T-cell (primary cell): ENCODE data around the gene RASSF3. TPM values are rescaled to one million over a fixed set of nuclear protein-coding genes. Genes with fewer than 3 reads are reported as not detected.

Source experiments
- ATAC-seq, 4 experiments: fragments of 200-7000 bp in 3 of 4; fragments of 150-1000 bp in 1 of 4; cut with Tn5 transposase; replicated peaks in 1 of 4; 1 replicate in 3 of 4; 2 replicates in 1 of 4; pipeline ENCODE4 v1.10.0; 2021; ENCODE audit warnings: moderate library complexity in 3 of 4, mild to moderate bottlenecking in 2 of 4, moderate number of reproducible peaks in 1 of 4
- CTCF ChIA-PET, 2 donors: fragments of 300-600 bp; sonication (Branson Sonifier 250); formaldehyde crosslinking; loops; one replicate each; lab custom pipeline; 2022; ENCODE audit warnings: antibody characterized with exemption in 2 of 2; lab: Charles Lee
- POLR2A ChIA-PET, 2 donors: fragments of 300-600 bp; sonication (Branson Sonifier 250); formaldehyde crosslinking; loops; one replicate each; lab custom pipeline; 2022; ENCODE audit warnings: antibody characterized with exemption in 2 of 2; lab: Charles Lee
- DNase-seq, 35 experiments: peaks; one replicate each; pipeline versions ENCODE4 v3.0.0 to v3.0.0-alpha.2; 2013 to 2023
- H3K27ac ChIP-seq: one replicate; pipeline ENCODE4 v1.5.1; 2013; ENCODE audit warnings: low read length
- H3K27me3 ChIP-seq, 2 experiments: replicated peaks in 1 of 2; 1 replicate in 1 of 2; 2 replicates in 1 of 2; pipeline versions ENCODE4 v1.6.1 to v1.7.0; 2013; ENCODE audit warnings: low read length in 1 of 2, mixed read lengths in 1 of 2; ENCODE audit not compliant: control insufficient read depth in 2 of 2, insufficient read depth in 2 of 2; ENCODE audit errors: extremely low read depth in 1 of 2
- H3K36me3 ChIP-seq, 2 donors: 1 replicate in 1 of 2; 2 replicates in 1 of 2; pipeline versions ENCODE4 v1.6.1 to v1.7.0; 2013; ENCODE audit warnings: low read length in 1 of 2; ENCODE audit not compliant: control insufficient read depth in 2 of 2, insufficient read depth in 1 of 2; ENCODE audit errors: extremely low read depth in 1 of 2
- H3K4me1 ChIP-seq, 2 experiments: 1 replicate in 1 of 2; 2 replicates in 1 of 2; pipeline versions ENCODE4 v1.6.1 to v1.7.0; 2013; ENCODE audit warnings: low read length in 2 of 2, mixed read lengths in 1 of 2; ENCODE audit not compliant: insufficient read depth in 2 of 2, control insufficient read depth in 1 of 2; ENCODE audit errors: extremely low read depth in 1 of 2
- H3K4me3 ChIP-seq, 2 donors: 1 replicate in 1 of 2; 2 replicates in 1 of 2; pipeline versions ENCODE4 v1.5.1 to v1.7.0; 2013; ENCODE audit warnings: mild to moderate bottlenecking in 2 of 2, low read length in 1 of 2, moderate library complexity in 1 of 2; ENCODE audit not compliant: control insufficient read depth in 1 of 2; ENCODE audit errors: extremely low read depth in 1 of 2
- H3K9me3 ChIP-seq: 2 replicates; pipeline ENCODE4 v1.7.0; 2013
- H3K27ac Mint-ChIP-seq, 2 donors: one replicate each; pipeline ENCODE4 v1.8.0; 2020 to 2021; ENCODE audit warnings: mild to moderate bottlenecking in 2 of 2, mixed read lengths in 2 of 2
- H3K27me3 Mint-ChIP-seq, 2 donors: one replicate each; pipeline ENCODE4 v1.8.0; 2021 to 2022; ENCODE audit warnings: mixed read lengths in 2 of 2
- H3K36me3 Mint-ChIP-seq: one replicate; pipeline ENCODE4 v1.8.0; 2021; ENCODE audit warnings: mixed read lengths
- H3K4me1 Mint-ChIP-seq, 3 donors: one replicate each; pipeline ENCODE4 v1.8.0; 2020 to 2022; ENCODE audit warnings: mixed read lengths in 3 of 3, mild to moderate bottlenecking in 1 of 3
- H3K4me3 Mint-ChIP-seq, 3 donors: one replicate each; pipeline ENCODE4 v1.8.0; 2020 to 2022; ENCODE audit warnings: mild to moderate bottlenecking in 3 of 3, mixed read lengths in 3 of 3, moderate library complexity in 3 of 3
- H3K9me3 Mint-ChIP-seq, 3 donors: one replicate each; pipeline ENCODE4 v1.8.0; 2020 to 2022; ENCODE audit warnings: mixed read lengths in 3 of 3
- WGBS: methylation state at CpG from one replicate; pipeline ENCODE4 v1.1.5; 2013; ENCODE audit warnings: missing lambda C conversion rate; ENCODE audit not compliant: insufficient coverage; 5-methylcytosine and 5-hydroxymethylcytosine counted together
- total RNA-seq, 35 experiments: library from RNA in 6 of 35; stranded (reverse) in 6 of 35; fragments of 120-200 nt in 1 of 35; gene quantifications; one replicate each; pipeline versions ENCODE4 v1.2.1 to v1.2.4 and lab custom pipeline; 2013 to 2026

The RASSF3 gene
- total RNA-seq, 5 donors from 2014 or later (not counting 1 experiment from before 2014, with no cell fraction given): 113 to 167 (median 149) TPM

GRCh38 chr12:64709429-64709828 lies 99.1 kb downstream of the RASSF3 start:
- no peak overlapping the region for H3K27ac Mint-ChIP-seq
- H3K36me3 Mint-ChIP-seq: peaks cover 42% of the 10 kb centered on the region
- no peaks in the 10 kb centered on the region for H3K27me3 Mint-ChIP-seq
- Histone ChIP-seq H3K27ac (no peak overlapping the region), H3K4me1 (peaks cover 3 to 5% of the 10 kb centered on the region in 2 experiments), H3K4me3 (no peak overlapping the region), H3K27me3 (no peaks in the 10 kb centered on the region), H3K9me3 (no peaks in the 10 kb centered on the region), H3K36me3 (peaks cover 4 to 14% of the 10 kb centered on the region in 2 donors)
- DNase-seq: no peak
- POLR2A ChIA-PET: interaction anchor here (0.5 to 1.0 kb wide), 2 partner anchors 62 to 88 kb away, joined by 3 to 6 read pairs; no protein-coding TSS in a partner anchor
- peaks cover 15 to 19% (median 16%) of the 10 kb centered on the region in 3 donors for H3K4me1 Mint-ChIP-seq
- CTCF ChIA-PET: interaction anchor here in 1 of 2 donors (1.1 kb wide), 1 partner anchor 11 kb away, joined by 6 read pairs; no protein-coding TSS in a partner anchor
- H3K4me3 Mint-ChIP-seq: no peak overlapping the region
- H3K9me3 Mint-ChIP-seq: no peaks in the 10 kb centered on the region
- 100% methylated on average over 1 of the region's 2 CpGs for WGBS
- no peak for ATAC-seq

- peaks cover 0 to 14% of the 10 kb centered on the region in 2 donors for H3K36me3 ChIP-seq
Observed at GRCh38 chr12:64713376-64713775, 103.1 kb downstream of the RASSF3 start.

GRCh38 chr12:64714551-64714968 lies 104.3 kb downstream of the RASSF3 start:
- ChIA-PET CTCF (interaction anchor here in 1 of 2 donors (0.9 kb wide), 1 partner anchor 169 kb away, joined by 3 read pairs; no protein-coding TSS in a partner anchor), POLR2A (no interaction called here)
- Mint-ChIP-seq H3K4me3 (no peak overlapping the region), H3K9me3 (no peaks in the 10 kb centered on the region), H3K4me1 (peaks cover 25 to 37% (median 36%) of the 10 kb centered on the region in 3 donors), H3K36me3 (peaks cover 60% of the 10 kb centered on the region), H3K27ac (no peak overlapping the region), H3K27me3 (no peaks in the 10 kb centered on the region)
- ATAC-seq (peak in 3 of 4 experiments; percentile 61 to 78 (median 63)), DNase-seq (peak in 25 of 35 experiments; percentile 5 to 55 (median 27))
- H3K27ac ChIP-seq: peak overlapping the region; percentile 57
- no peak overlapping the region for H3K4me3 ChIP-seq
- H3K4me1 ChIP-seq: peaks cover 4 to 13% of the 10 kb centered on the region in 2 experiments
- no CpG with 5 or more reads among the region's 5 CpGs for WGBS
- peaks cover 0 to 25% of the 10 kb centered on the region in 2 donors for H3K36me3 ChIP-seq
- H3K27me3 ChIP-seq: no peaks in the 10 kb centered on the region
- H3K9me3 ChIP-seq: no peaks in the 10 kb centered on the region

More at GRCh38 chr12:64713376-64713775, 103.1 kb downstream of the RASSF3 start:
- DNase-seq (no peak), ATAC-seq (no peak)
- H3K4me1 Mint-ChIP-seq: peaks cover 25 to 37% (median 36%) of the 10 kb centered on the region in 3 donors
- ChIA-PET CTCF (interaction anchor here in 1 of 2 donors (0.7 kb wide), 1 partner anchor 192 kb away, joined by 3 read pairs; no protein-coding TSS in a partner anchor), POLR2A (interaction anchor here in 1 of 2 donors (0.6 kb wide), 1 partner anchor 57 kb away, joined by 3 read pairs; no protein-coding TSS in a partner anchor)
- Histone ChIP-seq H3K4me1 (peaks cover 4 to 13% of the 10 kb centered on the region in 2 experiments), H3K4me3 (no peak overlapping the region), H3K27ac (no peak overlapping the region), H3K9me3 (no peaks in the 10 kb centered on the region), H3K27me3 (no peaks in the 10 kb centered on the region)
- no peaks in the 10 kb centered on the region for H3K9me3 Mint-ChIP-seq
- H3K27me3 Mint-ChIP-seq: no peaks in the 10 kb centered on the region
- H3K27ac Mint-ChIP-seq: peak overlapping the region in 1 of 2 donors; percentile 50
- H3K4me3 Mint-ChIP-seq: no peak overlapping the region
- H3K36me3 Mint-ChIP-seq: peaks cover 59% of the 10 kb centered on the region

- ChIA-PET POLR2A (no interaction called here), CTCF (interaction anchor here (0.5 to 0.9 kb wide), 2 partner anchors 14 to 73 kb away, joined by 3 to 10 read pairs; no protein-coding TSS in a partner anchor)
- ATAC-seq: no peak
- Mint-ChIP-seq H3K4me1 (peaks cover 25 to 37% (median 36%) of the 10 kb centered on the region in 3 donors), H3K27me3 (no peaks in the 10 kb centered on the region), H3K36me3 (peaks cover 75% of the 10 kb centered on the region), H3K27ac (peak overlapping the region; percentile 23 to 46), H3K9me3 (no peaks in the 10 kb centered on the region), H3K4me3 (no peak overlapping the region)
- no peak for DNase-seq
- Histone ChIP-seq H3K27ac (no peak overlapping the region), H3K36me3 (peaks cover 4 to 40% of the 10 kb centered on the region in 2 donors), H3K4me1 (peaks cover 4 to 13% of the 10 kb centered on the region in 2 experiments), H3K27me3 (no peaks in the 10 kb centered on the region), H3K9me3 (no peaks in the 10 kb centered on the region), H3K4me3 (no peak overlapping the region)
- WGBS: 20% methylated on average over 1 of the region's 4 CpGs
Observed at GRCh38 chr12:64716371-64716770, 106.1 kb downstream of the RASSF3 start.

- H3K9me3 Mint-ChIP-seq: no peaks in the 10 kb centered on the region
- peak overlapping the region; percentile 12 to 46 for H3K27ac Mint-ChIP-seq
- POLR2A ChIA-PET: no interaction called here
- H3K36me3 ChIP-seq: peaks cover 4 to 45% of the 10 kb centered on the region in 2 donors
- WGBS: 77% methylated on average over 2 of the region's 6 CpGs
- no peaks in the 10 kb centered on the region for H3K27me3 Mint-ChIP-seq
- DNase-seq (no peak), ATAC-seq (no peak)
- no peaks in the 10 kb centered on the region for H3K9me3 ChIP-seq
- peaks cover 4 to 13% of the 10 kb centered on the region in 2 experiments for H3K4me1 ChIP-seq
- no peak overlapping the region for H3K27ac ChIP-seq
- no peak overlapping the region for H3K4me3 Mint-ChIP-seq
- CTCF ChIA-PET: no interaction called here
- H3K36me3 Mint-ChIP-seq: peaks cover 78% of the 10 kb centered on the region
- H3K4me3 ChIP-seq: no peak overlapping the region
- H3K27me3 ChIP-seq: no peaks in the 10 kb centered on the region
- H3K4me1 Mint-ChIP-seq: peaks cover 25 to 37% (median 36%) of the 10 kb centered on the region in 3 donors
Observed at GRCh38 chr12:64716839-64717455, 106.7 kb downstream of the RASSF3 start.

GRCh38 chr12:64718649-64719048 lies 108.4 kb downstream of the RASSF3 start:
- DNase-seq (no peak), ATAC-seq (no peak)
- Mint-ChIP-seq H3K4me1 (peaks cover 23 to 37% (median 31%) of the 10 kb centered on the region in 3 donors), H3K27ac (no peak overlapping the region), H3K9me3 (no peaks in the 10 kb centered on the region), H3K27me3 (no peaks in the 10 kb centered on the region), H3K36me3 (peaks cover 81% of the 10 kb centered on the region), H3K4me3 (no peak overlapping the region)
- Histone ChIP-seq H3K36me3 (peaks cover 4 to 56% of the 10 kb centered on the region in 2 donors), H3K4me3 (no peak overlapping the region), H3K27me3 (no peaks in the 10 kb centered on the region), H3K4me1 (peaks cover 6 to 15% of the 10 kb centered on the region in 2 experiments), H3K27ac (no peak overlapping the region), H3K9me3 (no peaks in the 10 kb centered on the region)
- ChIA-PET CTCF (interaction anchor here (0.5 to 1.9 kb wide), 3 partner anchors 169 to 183 kb away, joined by 3 to 10 read pairs (median 9); no protein-coding TSS in a partner anchor), POLR2A (no interaction called here)
- no CpG with 5 or more reads among the region's 1 CpG for WGBS
